Measurements from ENCODE around the gene TRMO.

TRMO gene

DNA sequence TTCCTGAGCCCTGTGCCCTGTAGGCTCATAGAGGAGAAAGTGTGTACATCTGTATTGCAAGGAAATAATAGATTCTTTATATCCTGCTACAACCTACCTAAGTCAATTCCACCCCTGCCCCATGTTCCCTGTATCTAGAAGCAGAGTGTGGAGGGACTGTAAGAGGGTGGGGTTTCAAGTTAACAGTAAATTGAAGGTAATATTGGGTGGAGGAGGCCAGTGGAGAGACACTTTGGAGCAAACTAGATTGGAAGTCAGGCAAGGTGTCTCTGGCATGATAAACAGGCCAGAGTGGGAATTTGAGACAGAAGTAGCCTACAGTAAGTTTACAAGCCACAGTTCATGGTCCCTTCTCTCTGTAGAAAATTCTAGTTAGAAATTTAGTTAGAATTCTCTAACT, 17.9 kb upstream of the TRMO start:
- no peak for DNase-seq (ENCODE audit: low read depth)
- no peak overlapping the region for H3K4me3 ChIP-seq (ENCODE audit: control insufficient read depth, low read depth, low read length)
- no peak for TF ChIP-seq CTCF (IDR thresholded peaks at IDR 0.05; ENCODE audit: control insufficient read depth, insufficient read depth, low read depth, low read length, missing control alignments)

DNA sequence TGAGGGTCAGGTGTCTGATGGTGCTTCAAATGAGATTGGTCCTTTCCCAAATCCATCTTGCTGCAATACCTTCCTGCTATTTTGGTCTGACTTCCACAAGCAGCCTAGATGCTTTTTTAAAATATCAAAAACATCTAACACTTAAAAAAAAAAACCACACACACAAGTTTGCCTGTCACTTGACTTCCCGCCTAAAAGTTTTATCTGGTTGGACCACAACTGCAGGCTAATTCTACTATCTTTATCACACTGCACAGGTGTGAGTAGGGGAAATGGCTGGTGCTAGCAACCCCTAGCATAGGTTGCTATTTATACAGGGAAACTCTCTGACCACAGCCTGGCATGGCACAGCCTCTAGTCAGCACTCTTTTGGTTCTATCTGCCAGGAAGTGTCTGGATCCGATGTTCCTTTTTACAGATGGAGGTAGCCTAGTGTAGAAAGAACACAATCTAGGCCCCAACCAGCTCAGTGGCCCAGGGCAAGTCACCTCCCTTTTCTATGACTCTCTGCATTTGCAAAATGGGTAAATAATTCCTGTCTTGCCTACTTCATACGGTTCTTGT, 15.9 kb upstream of the TRMO start, which contains the start of gene HEMGN:
Gene HEMGN, minus strand, starts transcription at position 92 of the 564 bp plus-strand sequence. Its CDS starts 36 bp downstream, at position 56.
- H3K4me3 ChIP-seq (ENCODE audit: control insufficient read depth, low read depth, low read length): no peak within 1 kb of the TSS
- DNase-seq (ENCODE audit: low read depth): no peak
- no peak for TF ChIP-seq CTCF (IDR thresholded peaks at IDR 0.05; ENCODE audit: control insufficient read depth, insufficient read depth, low read depth, low read length, missing control alignments)

- DNase-seq (ENCODE audit: low read depth): no peak
- no peak for TF ChIP-seq CTCF (IDR thresholded peaks at IDR 0.05; ENCODE audit: control insufficient read depth, insufficient read depth, low read depth, low read length, missing control alignments)
- no peak overlapping the region for H3K4me3 ChIP-seq (ENCODE audit: control insufficient read depth, low read depth, low read length)
These were observed 14.7 kb upstream of the TRMO start for GRCh38 chr9:97936998-97937397.

DNA sequence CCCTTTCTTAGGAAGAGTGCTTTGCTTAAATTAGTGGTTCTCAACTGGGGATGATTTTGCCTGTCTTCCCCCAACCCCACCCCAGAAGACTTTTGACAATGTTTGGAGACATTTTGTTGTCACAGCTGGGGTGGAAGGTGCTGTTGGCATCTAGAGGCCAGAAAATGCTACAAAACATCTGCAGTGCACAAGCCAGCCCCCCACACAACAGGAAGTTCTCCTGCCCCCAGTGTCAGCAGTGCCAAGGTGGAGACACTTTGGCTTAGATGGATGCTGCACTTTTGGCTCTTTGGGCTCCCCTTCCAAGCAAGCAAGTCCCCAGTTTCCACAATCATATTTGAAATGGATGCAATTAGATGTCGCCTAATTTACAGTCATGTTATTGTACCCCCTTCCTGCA, 13.0 kb upstream of the TRMO start:
- H3K4me3 ChIP-seq (ENCODE audit: control insufficient read depth, low read depth, low read length): no peak overlapping the region
- no peak for DNase-seq (ENCODE audit: low read depth)
- no peak for TF ChIP-seq CTCF (IDR thresholded peaks at IDR 0.05; ENCODE audit: control insufficient read depth, insufficient read depth, low read depth, low read length, missing control alignments)

- TF ChIP-seq CTCF (IDR thresholded peaks at IDR 0.05; ENCODE audit: control insufficient read depth, insufficient read depth, low read depth, low read length, missing control alignments): no peak
- no peak overlapping the region for H3K4me3 ChIP-seq (ENCODE audit: control insufficient read depth, low read depth, low read length)
- DNase-seq (ENCODE audit: low read depth): no peak
These were observed 12.2 kb upstream of the TRMO start for GRCh38 chr9:97934321-97935115.

DNA sequence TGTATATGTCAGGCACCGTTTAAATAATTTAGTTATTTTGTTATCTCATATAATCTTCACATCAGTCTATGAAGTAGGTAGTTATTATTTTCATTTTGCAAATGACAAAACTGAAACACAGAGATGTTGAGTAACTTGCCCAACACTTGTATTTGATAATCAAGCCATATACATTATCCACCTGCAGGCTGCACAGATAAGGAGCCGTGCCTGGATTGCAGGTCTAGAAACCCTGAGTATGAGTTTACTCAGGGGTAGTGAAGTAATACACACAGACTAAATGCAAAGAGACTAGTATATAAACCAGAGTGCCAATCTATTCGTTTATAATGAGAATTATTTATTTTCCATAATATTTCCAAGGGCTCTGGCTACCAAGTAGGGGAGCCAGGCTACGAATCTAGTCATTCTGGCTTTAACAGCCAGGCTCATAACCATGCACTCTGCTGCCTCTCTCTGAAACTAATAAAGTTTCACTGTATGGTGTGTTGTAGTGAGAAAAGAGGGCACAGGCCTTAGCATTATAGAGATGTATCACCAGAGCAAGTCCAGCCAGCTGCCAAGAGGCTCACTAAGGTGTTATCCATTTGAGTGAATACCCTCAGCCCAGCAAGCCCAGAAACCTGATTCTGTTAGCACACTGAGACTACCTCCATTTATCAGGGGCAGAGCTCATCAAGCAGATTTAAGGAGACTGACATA, 11.1 kb upstream of the TRMO start:
- DNase-seq (ENCODE audit: low read depth): no peak
- TF ChIP-seq CTCF (IDR thresholded peaks at IDR 0.05; ENCODE audit: control insufficient read depth, insufficient read depth, low read depth, low read length, missing control alignments): no peak
- no peak overlapping the region for H3K4me3 ChIP-seq (ENCODE audit: control insufficient read depth, low read depth, low read length)
